ENCODE measurements around the gene SAC3D1. TPM values are rescaled to one million over a fixed set of nuclear protein-coding genes. Genes with fewer than 3 reads are reported as not detected.

SAC3D1 gene
- total RNA-seq, result 19.7 and 23.5 TPM in 2 replicates

DNA sequence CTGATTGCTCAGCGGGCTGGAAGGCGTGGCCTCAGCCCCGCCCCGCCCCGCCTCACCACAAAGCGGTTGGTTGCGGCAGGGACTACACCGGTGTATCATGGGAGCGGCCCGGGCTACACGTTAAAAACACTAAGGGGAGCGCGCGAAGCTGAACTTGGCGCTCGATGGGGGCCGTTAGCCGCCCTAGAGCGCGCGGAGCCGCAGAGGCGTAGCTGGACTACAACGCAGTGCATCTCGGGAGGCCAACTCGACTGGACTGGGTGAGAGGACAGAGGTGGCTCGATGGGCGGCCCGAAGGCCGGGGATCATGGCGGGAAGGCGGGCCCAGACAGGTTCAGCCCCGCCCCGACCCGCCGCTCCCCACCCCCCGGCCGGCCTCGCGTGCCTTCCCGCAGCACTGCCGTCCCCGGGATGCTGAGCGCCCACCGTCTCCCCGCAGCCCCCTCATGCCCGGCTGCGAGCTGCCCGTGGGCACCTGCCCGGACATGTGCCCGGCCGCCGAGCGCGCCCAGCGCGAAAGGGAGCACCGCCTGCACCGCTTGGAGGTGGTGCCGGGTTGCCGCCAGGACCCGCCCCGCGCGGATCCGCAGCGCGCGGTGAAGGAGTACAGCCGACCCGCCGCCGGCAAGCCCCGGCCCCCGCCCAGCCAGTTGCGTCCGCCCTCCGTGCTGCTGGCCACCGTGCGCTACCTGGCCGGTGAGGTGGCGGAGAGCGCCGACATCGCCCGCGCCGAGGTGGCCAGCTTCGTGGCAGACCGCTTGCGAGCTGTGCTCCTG is at the start of gene SAC3D1:
TSS of gene SAC3D1 (plus strand) at position 364 of the 776 bp plus-strand sequence. CDS start at position 447, 83 bp downstream.

DNA sequence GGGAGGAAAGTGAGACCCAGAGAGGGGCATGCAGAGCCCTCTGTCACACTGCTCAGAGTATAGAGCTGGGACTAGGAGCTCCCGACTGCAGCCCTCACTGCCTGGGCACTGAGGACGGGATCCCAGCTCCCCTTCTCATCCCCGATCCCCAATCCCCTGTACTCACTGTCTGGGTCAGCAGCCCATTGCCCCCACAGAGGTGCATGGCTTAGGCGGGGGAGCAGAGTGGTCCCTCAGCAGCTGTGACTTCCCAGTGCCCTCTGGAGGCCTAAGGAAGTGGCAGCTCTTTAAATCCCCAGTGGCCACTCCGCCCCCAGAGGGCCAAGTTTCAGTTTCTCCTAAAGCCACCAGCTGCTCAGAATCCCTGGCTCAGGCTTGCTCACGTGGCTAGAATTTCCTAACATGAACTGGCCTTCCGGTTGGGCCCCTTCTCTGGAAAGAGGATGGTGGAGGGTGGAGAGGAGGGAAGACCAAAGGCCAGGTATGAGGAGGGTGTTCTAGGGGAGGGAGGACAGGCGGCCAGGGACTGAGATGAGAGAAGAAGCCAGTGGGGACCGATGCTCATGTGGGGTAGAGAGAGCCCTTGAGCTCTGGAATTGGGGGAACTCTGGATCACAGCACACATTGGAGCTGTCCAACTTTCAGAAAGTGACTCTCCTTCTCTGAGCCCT is 44.2 kb upstream of the SAC3D1 start, which contains the start of gene BATF2:
TSS of gene BATF2 (minus strand) at position 262 of the 671 bp plus-strand sequence. CDS start at position 205, 57 bp downstream.

DNA sequence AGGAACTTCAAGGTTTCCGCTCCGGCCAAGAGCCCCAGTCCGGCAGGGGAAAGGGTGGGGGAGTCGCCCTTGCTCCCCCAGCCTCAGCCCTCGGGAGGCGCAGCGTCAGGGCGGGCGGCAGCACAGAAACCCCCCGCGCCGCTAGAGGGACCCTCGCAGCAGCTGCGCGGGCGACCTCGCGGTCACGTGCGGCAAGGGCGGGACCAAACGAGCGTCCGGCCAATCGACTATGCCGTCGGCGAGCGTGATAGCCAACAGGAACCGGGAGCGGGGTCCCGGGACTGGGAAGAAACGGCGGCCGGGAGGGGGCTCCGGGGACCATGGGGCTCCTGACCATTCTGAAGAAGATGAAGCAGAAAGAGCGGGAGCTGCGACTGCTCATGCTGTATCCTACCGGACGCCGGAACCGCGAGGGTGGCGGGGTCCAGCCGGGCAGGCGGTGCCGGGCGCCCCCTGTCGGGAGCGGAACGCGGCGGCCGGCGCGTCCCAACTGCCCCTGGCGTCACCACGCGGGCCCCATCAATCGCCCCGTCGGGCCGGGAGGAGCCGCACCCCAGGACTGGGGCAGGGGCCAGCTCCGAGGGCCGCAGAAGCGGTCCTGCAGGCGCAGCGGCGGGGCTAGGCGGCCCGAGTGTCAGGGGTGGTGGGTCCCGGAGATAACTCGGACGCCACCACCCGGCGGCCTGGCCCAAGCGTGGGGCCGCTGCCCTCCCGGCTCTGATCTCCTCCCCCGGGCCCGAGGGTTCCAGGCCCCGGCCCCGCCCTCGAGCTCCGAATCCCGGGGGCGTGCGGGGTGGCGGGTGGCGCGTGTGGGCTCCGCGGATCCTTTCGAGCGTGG is 26.9 kb upstream of the SAC3D1 start, which contains the start of gene ARL2:
TSS of gene ARL2 (plus strand) at position 273 of the 838 bp plus-strand sequence. CDS start at position 321, 48 bp downstream.

DNA sequence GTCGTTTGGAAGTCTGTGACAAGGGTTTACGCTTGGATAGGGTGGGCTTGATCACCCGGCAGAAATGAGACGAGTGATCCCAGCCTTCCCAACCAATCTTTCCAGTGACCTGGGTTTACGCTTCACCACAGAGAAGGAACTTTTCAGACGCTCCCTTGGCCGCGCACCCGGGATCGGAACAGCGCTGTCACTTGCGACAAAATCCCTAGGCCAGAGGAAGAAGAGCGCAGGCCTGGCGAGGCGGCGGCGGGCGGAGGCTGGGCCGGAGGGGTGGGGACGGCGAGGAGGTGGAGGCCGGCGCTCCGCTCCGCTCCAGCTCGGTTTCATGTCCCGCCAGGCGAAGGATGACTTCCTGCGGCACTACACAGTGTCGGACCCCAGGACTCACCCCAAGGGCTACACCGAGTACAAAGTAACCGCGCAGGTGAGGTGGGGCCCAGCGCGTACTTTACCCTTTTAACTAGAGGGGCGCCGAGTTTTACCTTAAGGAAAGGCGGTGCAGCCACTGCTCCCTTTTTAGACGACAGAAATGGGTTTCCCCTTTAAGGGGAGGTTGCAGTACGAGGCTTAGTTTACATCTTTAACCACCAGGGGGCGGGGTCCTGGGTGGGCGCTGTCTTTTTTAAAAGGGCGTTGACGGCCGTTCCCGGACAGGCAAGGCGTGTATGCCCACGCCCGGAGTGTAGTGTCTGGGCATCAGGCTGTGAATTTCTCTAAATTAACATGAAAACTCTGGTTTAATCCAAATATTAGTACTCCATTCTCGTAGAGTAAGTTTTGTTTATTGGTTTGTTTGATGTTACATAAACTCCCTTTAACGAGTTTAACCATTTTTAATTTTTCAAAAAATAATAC is 13.6 kb upstream of the SAC3D1 start, which contains the start of gene SNX15:
TSS of gene SNX15 (plus strand) at position 227 of the 855 bp plus-strand sequence. CDS start at position 326, 99 bp downstream.

DNA sequence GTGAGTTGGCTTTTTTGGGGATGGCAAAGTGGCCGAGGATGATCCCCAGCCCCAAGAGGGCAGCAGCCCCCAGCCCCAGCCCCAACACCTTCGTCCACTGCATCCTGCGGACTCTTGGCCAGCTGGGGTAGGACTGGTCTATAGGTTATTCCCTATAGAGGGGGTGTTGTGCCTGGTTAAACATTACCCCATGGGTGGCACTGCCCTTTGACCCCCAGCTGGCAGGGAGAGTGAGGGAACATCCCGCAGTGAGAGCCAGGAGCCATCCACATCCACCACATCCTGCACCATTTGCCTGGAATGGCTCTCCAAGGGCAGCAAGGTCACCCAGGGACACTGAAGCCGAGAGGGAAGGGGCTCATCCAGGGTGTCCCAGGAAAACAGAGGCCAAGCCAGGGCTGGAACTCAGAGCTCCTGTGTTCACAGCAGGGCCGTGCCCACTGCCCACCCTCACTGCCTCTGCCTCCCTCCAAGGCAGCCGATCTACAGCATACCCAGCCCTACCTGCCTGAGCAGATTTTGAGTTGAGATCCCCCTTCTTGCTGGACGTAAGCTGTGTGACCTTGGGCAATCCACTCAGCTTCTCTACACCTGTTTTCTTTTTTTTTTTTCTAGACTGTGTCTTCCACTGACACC is 17.5 kb downstream of the SAC3D1 start, which contains the start of gene NAALADL1:
TSS of gene NAALADL1 (minus strand) at position 135 of the 636 bp plus-strand sequence. CDS start at position 103, 32 bp downstream.

DNA sequence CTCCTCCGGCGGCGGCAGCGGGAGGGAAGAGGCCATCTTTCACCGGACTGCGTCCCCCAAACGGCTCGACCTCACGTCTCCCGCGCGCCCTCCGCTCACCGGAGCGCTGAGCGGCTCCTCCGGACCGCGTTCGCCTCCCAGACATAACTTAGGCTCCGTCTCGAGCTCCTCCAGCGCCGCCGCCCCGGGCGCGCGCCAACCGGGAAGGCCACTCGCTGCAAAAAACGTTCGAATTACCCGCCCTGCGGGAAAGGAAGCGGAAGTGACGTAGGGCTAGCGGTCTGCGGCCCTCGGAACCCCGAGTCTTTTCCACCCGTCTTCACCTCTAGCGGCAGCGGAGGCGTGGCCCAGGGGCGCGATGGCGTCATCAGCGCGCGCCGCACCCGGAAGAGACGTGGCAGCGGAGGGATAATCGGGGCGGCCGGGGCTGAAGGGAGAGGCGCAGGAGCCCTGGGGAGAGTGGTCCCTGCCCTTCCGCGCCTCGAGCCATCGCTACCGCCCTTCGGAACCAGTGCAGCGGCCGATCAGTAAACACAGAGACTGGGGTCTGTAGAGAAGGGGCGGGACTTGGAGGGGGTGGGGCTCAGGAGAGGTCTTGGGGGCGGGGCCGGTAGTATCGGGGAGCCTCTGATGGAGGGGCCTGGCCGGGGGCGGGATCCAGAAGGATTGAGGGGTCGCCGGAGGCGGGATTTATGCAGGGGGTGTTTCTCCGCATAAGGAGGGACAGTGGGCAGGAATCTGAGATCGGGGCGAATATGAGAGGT is 43.0 kb downstream of the SAC3D1 start, which contains the start of the genes CDCA5 and ZFPL1:
TSS of gene CDCA5 (minus strand) at position 207 of the 764 bp plus-strand sequence. CDS start at position 145, 62 bp downstream.
TSS of gene ZFPL1 (plus strand) at position 389 of the 764 bp plus-strand sequence. CDS start 477 bp downstream, outside the sequence.

Other genes starting within 250 kb of the SAC3D1 start
- 17.6 and 23.2 TPM in 2 replicates for gene MAP4K2, start 238.0 kb upstream of the SAC3D1 start, total RNA-seq
- 19.6 and 29.2 TPM in 2 replicates for gene MEN1, start 230.7 kb upstream of the SAC3D1 start, total RNA-seq
- 0.26 TPM in 1 of 2 replicates, not detected in the other for gene CDC42BPG, start 196.6 kb upstream of the SAC3D1 start, total RNA-seq
- 52.1 and 66.7 TPM in 2 replicates for gene EHD1, start 162.6 kb upstream of the SAC3D1 start, total RNA-seq
- gene ATG2A, start 124.0 kb upstream of the SAC3D1 start, total RNA-seq, result 16.2 and 19.2 TPM in 2 replicates
- 11.1 and 21.6 TPM in 2 replicates for gene PPP2R5B, start 116.5 kb upstream of the SAC3D1 start, total RNA-seq
- gene GPHA2, start 105.3 kb upstream of the SAC3D1 start, total RNA-seq, result 0.35 TPM in 1 of 2 replicates, not detected in the other
- gene MAJIN, start 69.1 kb upstream of the SAC3D1 start, total RNA-seq, result not detected in 2 replicates
- 0.12 and 0.51 TPM in 2 replicates for gene BATF2, start 44.2 kb upstream of the SAC3D1 start, total RNA-seq
- 116 and 119 TPM in 2 replicates for gene ARL2, start 27.1 kb upstream of the SAC3D1 start, total RNA-seq
- 7.8 and 9.4 TPM in 2 replicates for gene SNX15, start 13.8 kb upstream of the SAC3D1 start, total RNA-seq
- gene NAALADL1, start 17.3 kb downstream of the SAC3D1 start, total RNA-seq, result 17.2 and 38.7 TPM in 2 replicates
- 1.2 and 2.9 TPM in 2 replicates for gene CDCA5, start 42.8 kb downstream of the SAC3D1 start, total RNA-seq
- gene ZFPL1, start 43.0 kb downstream of the SAC3D1 start, total RNA-seq, result 34.5 TPM in 2 replicates
- gene VPS51, start 55.0 kb downstream of the SAC3D1 start, total RNA-seq, result 197 and 427 TPM in 2 replicates
- gene TM7SF2, start 70.7 kb downstream of the SAC3D1 start, total RNA-seq, result 10.4 and 13.4 TPM in 2 replicates
- 18.3 and 19.1 TPM in 2 replicates for gene ZNHIT2, start 76.5 kb downstream of the SAC3D1 start, total RNA-seq
- 456 and 558 TPM in 2 replicates for gene FAU, start 80.9 kb downstream of the SAC3D1 start, total RNA-seq
- 40.8 and 56.9 TPM in 2 replicates for gene MRPL49, start 81.1 kb downstream of the SAC3D1 start, total RNA-seq
- gene SYVN1, start 93.3 kb downstream of the SAC3D1 start, total RNA-seq, result 13.2 and 22.1 TPM in 2 replicates
- gene SPDYC, start 129.0 kb downstream of the SAC3D1 start, total RNA-seq, result not detected in 2 replicates
- gene CAPN1, start 140.7 kb downstream of the SAC3D1 start, total RNA-seq, result 168 and 189 TPM in 2 replicates
- 2.6 and 3.7 TPM in 2 replicates for gene POLA2, start 220.8 kb downstream of the SAC3D1 start, total RNA-seq